GM19351 (cell line): Measurements from ENCODE around the gene CSNK1E.

Source experiments
- ATAC-seq: cut with Tn5 transposase; IDR thresholded peaks from one replicate; pipeline ENCODE4 v1.9.1; 2021; ENCODE audit warnings: mild to moderate bottlenecking, moderate library complexity; ENCODE audit not compliant: unreplicated experiment

CSNK1E gene

GRCh38 chr22:38308791-38309498, 8.3 kb downstream of the CSNK1E start:
- no peak for ATAC-seq

- peak; percentile 58 for ATAC-seq
Measured at GRCh38 chr22:38305471-38306448, 11.5 kb downstream of the CSNK1E start.

DNA sequence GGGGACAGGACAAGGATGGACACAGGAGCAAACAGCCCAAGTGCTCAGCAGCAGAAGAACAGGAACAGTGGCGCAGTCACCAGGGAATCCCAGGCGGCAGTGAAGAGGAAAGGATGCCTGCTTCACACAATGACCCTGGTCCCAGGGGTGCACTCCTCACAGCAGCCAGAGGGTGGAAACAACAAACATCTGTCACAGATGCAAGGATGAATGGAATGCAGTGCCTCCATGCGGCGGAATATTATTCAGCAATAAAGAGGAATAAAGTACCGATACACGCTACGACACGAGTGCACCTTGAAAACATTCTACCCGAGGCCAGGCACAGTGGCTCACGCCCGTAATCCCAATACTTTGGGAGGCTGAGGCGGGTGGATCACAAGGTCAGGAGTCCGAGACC, 12.7 kb downstream of the CSNK1E start:
- no peak for ATAC-seq

DNA sequence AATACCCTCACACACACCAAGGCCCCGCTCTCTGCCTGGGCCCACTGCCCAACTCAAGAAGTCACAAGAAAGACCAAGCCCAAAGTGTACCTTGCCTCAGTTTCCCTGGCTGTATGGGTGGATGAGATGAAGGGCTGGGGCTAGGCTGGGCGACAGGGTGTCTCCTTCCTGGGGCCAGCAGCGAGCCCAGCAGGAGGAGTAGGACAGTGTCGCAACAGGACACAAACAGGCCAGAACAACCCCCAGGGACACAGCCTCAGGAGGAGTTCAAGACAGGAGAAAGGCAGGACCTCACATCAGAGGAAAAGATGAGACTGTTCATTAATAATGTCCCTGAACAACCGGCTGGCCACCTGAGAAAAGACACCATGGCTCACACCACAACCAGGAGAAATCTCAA, 13.3 kb downstream of the CSNK1E start:
- ATAC-seq, result no peak

DNA sequence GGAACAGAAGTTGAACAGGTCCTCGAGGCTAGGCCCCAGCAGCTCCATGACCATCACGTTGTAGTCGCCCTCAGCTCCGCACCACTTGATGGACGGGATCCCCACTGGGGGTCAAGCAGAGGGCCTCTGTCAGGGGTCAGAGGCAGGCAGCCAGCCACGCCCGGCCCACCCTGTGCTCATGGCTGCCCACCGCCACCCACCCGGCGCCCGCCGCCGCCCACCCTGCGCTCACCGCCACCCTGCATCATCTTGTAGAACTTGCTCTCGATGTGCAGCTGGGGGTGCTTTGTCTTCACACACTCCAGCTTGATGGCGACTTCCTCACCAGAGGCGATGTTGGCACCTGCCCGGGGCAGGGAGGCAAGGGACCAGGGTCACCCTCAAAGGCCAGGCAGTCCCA, 14.3 kb downstream of the CSNK1E start:
- no peak for ATAC-seq

DNA sequence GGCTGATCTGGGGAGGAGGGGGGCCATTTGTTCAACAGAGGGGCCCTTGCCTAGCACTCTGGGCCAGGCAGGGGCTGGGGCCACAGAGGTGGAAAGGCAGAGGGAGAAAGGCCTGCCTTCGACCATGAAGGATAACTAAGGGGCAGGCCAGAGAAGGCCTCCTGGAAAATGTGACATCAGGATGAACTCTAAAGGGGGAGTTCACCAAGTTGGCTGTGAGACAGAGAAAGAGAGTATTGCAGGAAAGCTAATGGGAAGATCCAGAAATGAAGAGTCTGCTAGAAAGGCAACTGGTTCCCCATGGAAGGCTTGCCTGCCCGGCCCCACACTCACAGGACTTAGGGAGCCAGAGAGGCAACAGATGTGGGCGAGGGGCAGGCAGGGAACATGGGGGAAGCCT, 16.3 kb downstream of the CSNK1E start:
- ATAC-seq, result no peak

- ATAC-seq, result no peak
Measured at GRCh38 chr22:38300197-38300945, 16.9 kb downstream of the CSNK1E start.

DNA sequence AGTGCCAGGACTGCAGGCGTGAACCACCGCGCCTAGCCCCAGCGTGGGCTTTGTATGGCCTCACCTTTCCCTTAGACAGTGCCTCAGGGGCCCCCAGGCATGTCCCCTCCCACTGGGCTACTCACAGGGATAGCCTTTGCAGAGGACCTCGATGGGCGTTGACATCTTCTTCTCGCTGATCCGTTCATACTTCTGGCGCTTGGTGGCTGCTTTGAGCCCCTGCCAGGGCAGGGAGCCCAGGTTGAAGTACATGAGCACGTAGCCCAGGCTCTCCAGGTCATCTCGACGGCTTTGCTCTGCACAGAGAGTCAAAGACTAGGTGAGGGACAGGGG, 17.5 kb downstream of the CSNK1E start:
- no peak for ATAC-seq

- ATAC-seq, result no peak
Measured at GRCh38 chr22:38298312-38299005, 18.8 kb downstream of the CSNK1E start.

DNA sequence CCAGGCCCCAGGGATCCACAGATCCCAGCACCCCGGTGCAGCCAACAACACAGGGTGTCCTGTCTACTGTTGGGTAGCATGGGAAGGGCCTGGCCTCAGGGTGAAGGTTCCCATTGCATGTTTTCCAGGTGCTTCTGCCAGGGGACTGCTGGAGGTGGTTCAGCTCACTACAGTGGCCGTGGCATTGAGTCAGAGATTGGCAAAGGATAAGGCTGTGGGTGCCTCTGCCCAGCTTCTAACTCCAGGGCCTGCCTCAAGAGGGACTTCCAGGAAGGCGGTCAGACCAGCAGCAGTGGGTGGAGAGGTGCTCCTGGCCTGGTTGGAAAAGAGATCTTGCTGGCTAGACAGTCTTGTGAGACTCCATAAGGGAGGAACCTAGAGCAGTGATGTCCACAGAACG, 20.9 kb downstream of the CSNK1E start:
- ATAC-seq, result no peak

- no peak for ATAC-seq
Measured at GRCh38 chr22:38295863-38296262, 21.4 kb downstream of the CSNK1E start.

DNA sequence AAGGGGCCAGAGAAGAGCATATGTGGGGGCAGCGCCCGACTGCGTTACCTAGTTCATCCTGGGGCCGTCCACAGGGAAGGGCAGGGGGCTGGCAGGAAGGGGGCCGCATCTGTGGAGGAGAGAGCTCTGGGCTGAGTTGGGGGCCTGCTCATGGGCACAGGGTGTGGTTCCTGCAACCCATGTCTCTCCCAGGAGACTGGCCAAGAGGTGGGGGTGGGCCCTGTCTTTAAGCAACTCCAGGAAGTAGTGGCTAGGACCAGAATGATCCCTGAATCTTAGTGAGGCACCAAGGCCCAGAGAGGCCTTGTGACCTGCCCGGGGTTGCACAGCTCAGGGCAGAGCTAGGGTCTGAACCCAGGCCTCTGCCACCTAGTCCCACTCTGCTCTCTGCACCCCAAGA, 21.9 kb downstream of the CSNK1E start:
- no peak for ATAC-seq

- no peak for ATAC-seq
Measured at GRCh38 chr22:38294193-38294592, 23.0 kb downstream of the CSNK1E start.

- no peak for ATAC-seq
Measured at GRCh38 chr22:38292694-38293093, 24.5 kb downstream of the CSNK1E start.

DNA sequence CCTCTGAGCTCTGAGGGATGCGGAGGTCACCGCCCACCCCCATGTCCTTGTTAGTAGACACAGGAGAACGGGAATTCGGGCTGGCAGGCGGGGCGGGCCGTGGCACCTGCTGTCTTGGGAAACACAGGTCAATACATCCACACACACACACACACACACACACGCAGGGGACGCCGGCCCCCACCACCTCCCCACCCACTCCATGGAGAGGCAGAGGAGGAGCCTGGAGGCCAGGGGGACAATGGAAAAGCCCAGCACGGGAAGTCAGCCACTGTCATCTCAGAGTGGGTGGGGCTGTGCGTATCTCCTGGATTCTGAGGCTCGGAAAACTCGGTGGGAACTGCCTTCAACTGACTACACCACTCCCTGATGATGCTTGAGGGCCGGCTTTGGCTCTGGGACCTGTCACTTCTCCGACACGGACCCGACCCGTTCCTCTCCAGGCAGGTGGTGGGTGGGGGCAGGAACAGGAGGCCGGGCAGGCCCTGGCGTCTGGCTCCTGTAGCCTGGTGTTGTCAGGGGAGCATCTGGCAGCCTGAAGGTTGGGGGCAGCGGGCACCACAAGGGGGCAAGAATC, 25.9 kb downstream of the CSNK1E start:
- no peak for ATAC-seq

- no peak for ATAC-seq
Measured at GRCh38 chr22:38290347-38290746, 26.9 kb downstream of the CSNK1E start.

DNA sequence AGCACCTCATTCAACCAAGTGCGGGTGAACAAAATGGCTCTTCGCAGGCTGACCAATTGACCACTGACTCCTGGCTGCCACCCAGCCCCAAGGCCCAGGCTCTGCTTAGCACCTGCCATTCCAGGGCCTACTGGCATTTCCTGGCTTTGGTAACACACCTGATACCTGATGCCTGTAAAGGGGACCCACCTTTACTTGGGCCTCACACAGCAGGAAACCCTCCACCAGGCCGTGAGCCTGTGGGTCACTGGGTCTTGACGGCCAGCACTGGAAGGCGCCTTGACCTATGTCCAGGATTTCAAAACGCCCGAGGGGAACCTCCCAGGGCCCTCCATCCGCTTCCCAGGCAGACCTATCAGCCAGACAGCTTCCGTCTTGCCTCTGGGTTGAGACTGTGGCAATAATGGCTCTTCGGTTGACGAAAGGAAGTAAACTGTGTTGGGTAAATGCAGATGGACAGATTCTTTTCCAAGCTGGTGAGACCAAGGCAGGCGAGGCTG, 27.6 kb downstream of the CSNK1E start:
- ATAC-seq, result no peak

- no peak for ATAC-seq
Measured at GRCh38 chr22:38286915-38287669, 30.1 kb downstream of the CSNK1E start.

- ATAC-seq, result no peak
Measured at GRCh38 chr22:38285018-38285417, 32.2 kb downstream of the CSNK1E start.

DNA sequence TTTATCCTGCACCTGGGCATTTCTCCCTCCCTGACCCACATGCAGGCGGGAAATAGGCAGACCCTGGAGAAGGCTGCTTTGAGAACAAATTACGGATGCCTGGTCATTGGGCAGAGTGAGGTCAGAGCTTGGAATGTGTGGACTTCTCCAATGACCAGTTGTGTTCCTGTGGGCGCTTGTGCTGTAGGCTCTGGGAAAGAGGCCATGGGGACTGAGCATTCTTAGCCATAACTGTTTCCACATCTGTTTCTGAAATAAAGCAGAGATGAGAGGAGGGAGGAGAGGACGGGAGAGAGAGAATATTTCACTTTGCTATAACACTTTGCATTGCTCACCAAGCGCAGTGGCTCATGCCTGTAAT, 33.2 kb downstream of the CSNK1E start:
- no peak for ATAC-seq
